Measurements from ENCODE around the gene IFIT2. TPM values are rescaled to one million over a fixed set of nuclear protein-coding genes. Genes with fewer than 3 reads are reported as not detected.
A peak's percentile ranks its signal among the peaks of the same experiment; 100 is the strongest.

IFIT2 gene
- total and polyA plus RNA-seq, 4 donors = 4.8 to 5.5 (median 5.2) TPM

DNA sequence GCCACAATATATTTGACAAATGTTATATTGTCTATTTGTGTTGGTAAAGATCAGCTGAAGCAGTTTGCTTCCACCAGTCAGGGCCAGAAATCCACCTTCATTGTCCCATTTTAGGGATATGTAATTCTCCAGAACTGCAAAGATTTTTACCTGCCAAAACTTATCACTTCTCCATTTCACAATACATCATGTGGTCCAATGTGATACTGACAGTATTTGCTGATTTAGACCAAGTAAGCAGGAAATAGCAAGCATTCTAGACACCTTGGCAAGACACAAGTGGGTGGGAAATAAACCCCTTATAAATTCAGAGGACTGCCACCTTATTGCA, 31.7 kb upstream of the IFIT2 start:
- Histone ChIP-seq H3K36me3 (ENCODE audit: control insufficient read depth in 4 of 4, insufficient read depth in 3 of 4, low read depth in 1 of 4, low read length in 3 of 4) (no peaks in the 10 kb centered on the region), H3K9me3 (ENCODE audit: control insufficient read depth in 4 of 4, low read length in 3 of 4) (no peaks in the 10 kb centered on the region), H3K9ac (ENCODE audit: low read depth in 1 of 2, low read length in 2 of 2) (peak overlapping the region in 1 of 2 donors; percentile 68), H3K4me3 (ENCODE audit: low read depth in 1 of 3, low read length in 3 of 3) (no peak overlapping the region), H3K27me3 (ENCODE audit: control insufficient read depth in 4 of 4, insufficient read depth in 4 of 4, low read length in 3 of 4) (no peaks in the 10 kb centered on the region), H3K27ac (ENCODE audit: low read depth in 1 of 2, low read length in 2 of 2) (peak overlapping the region; percentile 82 to 89), H3K4me1 (ENCODE audit: control insufficient read depth in 4 of 4, insufficient read depth in 4 of 4, low read length in 3 of 4) (peaks cover 0 to 20% (median 11%) of the 10 kb centered on the region in 4 donors)
- TF ChIP-seq TAF1 (conservative IDR thresholded peaks at IDR 0.05) (no peak), YY1 (IDR thresholded peaks at IDR 0.05) (peak; percentile 71), JUND (IDR thresholded peaks at IDR 0.05) (peak in 1 of 2 donors; percentile 51), HNF4G (IDR thresholded peaks at IDR 0.05) (no peak), FOXA1 (IDR thresholded peaks at IDR 0.05) (no peak), NR2F2 (IDR thresholded peaks at IDR 0.05) (no peak), REST (IDR thresholded peaks at IDR 0.05) (peak; percentile 67), HNF4A (conservative IDR thresholded peaks at IDR 0.05) (peak; percentile 60 to 64), FOXA2 (IDR thresholded peaks at IDR 0.05) (no peak), SP1 (IDR thresholded peaks at IDR 0.05) (peak; percentile 74), EGR1 (IDR thresholded peaks at IDR 0.05; ENCODE audit: low read depth in 2 of 2) (no peak), GABPA (IDR thresholded peaks at IDR 0.05 in 1 of 2, conservative IDR thresholded peaks at IDR 0.05 in 1 of 2) (no peak), RAD21 (IDR thresholded peaks at IDR 0.05) (peak in 1 of 2 donors; percentile 33), RXRA (IDR thresholded peaks at IDR 0.05) (peak; percentile 29 to 73)
- TF ChIP-seq, protein P1, sequence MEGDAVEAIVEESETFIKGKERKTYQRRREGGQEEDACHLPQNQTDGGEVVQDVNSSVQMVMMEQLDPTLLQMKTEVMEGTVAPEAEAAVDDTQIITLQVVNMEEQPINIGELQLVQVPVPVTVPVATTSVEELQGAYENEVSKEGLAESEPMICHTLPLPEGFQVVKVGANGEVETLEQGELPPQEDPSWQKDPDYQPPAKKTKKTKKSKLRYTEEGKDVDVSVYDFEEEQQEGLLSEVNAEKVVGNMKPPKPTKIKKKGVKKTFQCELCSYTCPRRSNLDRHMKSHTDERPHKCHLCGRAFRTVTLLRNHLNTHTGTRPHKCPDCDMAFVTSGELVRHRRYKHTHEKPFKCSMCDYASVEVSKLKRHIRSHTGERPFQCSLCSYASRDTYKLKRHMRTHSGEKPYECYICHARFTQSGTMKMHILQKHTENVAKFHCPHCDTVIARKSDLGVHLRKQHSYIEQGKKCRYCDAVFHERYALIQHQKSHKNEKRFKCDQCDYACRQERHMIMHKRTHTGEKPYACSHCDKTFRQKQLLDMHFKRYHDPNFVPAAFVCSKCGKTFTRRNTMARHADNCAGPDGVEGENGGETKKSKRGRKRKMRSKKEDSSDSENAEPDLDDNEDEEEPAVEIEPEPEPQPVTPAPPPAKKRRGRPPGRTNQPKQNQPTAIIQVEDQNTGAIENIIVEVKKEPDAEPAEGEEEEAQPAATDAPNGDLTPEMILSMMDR (IDR thresholded peaks at IDR 0.05; ENCODE audit: low read depth, low read length, missing input control) = no peak
- TF ChIP-seq, protein P2, sequence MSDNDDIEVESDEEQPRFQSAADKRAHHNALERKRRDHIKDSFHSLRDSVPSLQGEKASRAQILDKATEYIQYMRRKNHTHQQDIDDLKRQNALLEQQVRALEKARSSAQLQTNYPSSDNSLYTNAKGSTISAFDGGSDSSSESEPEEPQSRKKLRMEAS (IDR thresholded peaks at IDR 0.05) = peak; percentile 50
- TF ChIP-seq, protein P3, sequence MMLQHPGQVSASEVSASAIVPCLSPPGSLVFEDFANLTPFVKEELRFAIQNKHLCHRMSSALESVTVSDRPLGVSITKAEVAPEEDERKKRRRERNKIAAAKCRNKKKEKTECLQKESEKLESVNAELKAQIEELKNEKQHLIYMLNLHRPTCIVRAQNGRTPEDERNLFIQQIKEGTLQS (IDR thresholded peaks at IDR 0.05) = no peak
- TF ChIP-seq, protein P4, sequence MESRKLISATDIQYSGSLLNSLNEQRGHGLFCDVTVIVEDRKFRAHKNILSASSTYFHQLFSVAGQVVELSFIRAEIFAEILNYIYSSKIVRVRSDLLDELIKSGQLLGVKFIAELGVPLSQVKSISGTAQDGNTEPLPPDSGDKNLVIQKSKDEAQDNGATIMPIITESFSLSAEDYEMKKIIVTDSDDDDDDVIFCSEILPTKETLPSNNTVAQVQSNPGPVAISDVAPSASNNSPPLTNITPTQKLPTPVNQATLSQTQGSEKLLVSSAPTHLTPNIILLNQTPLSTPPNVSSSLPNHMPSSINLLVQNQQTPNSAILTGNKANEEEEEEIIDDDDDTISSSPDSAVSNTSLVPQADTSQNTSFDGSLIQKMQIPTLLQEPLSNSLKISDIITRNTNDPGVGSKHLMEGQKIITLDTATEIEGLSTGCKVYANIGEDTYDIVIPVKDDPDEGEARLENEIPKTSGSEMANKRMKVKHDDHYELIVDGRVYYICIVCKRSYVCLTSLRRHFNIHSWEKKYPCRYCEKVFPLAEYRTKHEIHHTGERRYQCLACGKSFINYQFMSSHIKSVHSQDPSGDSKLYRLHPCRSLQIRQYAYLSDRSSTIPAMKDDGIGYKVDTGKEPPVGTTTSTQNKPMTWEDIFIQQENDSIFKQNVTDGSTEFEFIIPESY (IDR thresholded peaks at IDR 0.05) = no peak
- no peak for DNase-seq (ENCODE audit: low spot score)

Data from liver (tissue), 9 donors.